DMS53 (cell line): ENCODE results near the gene OR4M2.
"Not testable (repeated sequence)": the region's sequence is repeated elsewhere in the genome, so short reads cannot be mapped to it uniquely, and the experiment has no call there.

Experiments used
- DNase-seq: peaks from one replicate; lab custom pipeline; 2025; lab: John Stamatoyannopoulos, UW

The OR4M2 gene, protein sequence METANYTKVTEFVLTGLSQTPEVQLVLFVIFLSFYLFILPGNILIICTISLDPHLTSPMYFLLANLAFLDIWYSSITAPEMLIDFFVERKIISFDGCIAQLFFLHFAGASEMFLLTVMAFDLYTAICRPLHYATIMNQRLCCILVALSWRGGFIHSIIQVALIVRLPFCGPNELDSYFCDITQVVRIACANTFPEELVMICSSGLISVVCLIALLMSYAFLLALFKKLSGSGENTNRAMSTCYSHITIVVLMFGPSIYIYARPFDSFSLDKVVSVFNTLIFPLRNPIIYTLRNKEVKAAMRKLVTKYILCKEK

DNA sequence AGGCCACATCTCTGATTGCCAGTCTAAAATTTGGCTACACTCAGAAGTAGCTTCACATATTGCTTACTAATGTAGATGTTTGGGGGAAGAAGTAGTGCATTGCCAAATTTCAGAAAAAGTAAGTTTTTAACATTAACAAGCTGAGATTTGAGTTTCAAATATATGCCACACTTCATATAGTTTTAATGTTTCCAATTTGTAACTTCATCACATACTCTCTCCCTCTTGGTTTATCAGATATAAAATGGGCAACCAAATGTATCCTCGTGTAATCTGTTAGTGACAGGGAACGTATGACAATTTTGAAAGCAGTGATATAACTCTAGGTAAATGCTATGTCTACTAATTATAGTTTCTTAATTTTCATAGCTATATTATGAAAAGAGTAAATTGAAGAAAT lies at the start of gene OR4M2:
Gene OR4M2, plus strand, starts transcription at position 301 of the 400 bp plus-strand sequence. Its CDS starts 98 bp downstream, at position 399.
- DNase-seq, result not testable (repeated sequence)

DNA sequence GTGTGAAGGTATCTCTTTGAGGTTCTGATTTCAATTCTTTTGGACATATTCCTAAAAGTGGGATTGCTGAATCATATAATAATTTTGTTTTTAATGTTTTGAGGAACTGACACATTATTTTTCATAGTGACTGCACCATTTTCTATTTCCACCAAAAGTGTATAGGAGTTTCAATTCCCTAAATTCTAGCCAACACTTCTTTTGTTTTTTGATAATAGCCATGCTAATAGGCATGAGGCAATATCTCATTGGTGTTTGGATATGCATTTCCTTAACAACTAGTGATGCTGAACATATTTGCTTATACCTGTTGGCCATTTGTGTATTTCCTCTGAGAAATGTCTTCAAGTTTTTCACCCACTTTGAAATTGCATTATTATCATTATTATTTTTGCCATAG lies 11.1 kb upstream of the OR4M2 start:
- not testable (repeated sequence) for DNase-seq

DNA sequence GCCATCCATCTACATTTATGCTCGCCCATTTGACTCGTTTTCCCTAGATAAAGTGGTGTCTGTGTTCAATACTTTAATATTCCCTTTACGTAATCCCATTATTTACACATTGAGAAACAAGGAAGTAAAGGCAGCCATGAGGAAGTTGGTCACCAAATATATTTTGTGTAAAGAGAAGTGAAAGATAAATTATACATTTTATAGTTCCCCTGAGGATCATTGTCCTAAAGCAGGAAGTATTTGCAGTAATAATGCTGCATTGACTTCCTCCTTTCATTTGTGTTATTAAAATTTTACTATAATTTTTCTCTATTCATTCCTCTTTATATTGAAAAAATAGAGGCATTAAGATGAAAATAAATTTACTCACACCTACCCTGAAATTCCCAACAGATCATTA lies 1.1 kb downstream of the OR4M2 start:
- DNase-seq, result not testable (repeated sequence)

DNA sequence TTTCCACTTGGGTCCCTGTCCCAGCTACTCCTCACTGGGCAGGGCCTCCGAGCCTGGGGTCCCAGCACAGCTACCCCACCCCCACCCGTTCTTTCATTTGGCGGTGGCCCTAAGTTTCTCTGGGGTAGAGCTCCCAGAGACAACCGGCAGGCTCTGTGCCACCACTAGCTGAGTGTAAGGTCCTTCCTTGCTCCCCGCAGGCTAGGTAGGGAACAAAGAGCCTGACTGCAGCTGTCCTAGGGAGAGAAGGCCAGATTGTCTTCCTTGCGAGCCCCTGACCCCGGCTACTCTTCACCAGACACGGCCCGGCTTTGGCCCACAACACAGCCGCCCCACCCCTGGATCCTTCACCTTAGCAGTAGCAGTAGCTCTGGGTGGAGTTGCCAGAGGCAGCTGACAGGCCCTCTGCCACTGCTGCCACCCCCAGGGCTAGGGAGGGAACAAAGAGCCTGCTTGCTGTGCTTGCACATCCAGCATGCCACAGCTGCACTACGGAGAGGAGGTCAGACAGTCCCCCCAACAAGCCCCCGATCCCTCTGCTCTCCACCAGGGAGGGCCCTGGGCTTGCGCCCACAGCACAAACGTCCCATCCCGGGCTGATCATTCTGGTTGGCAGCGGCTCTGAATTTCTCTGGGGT lies 18.4 kb downstream of the OR4M2 start:
- DNase-seq, result not testable (repeated sequence)

DNA sequence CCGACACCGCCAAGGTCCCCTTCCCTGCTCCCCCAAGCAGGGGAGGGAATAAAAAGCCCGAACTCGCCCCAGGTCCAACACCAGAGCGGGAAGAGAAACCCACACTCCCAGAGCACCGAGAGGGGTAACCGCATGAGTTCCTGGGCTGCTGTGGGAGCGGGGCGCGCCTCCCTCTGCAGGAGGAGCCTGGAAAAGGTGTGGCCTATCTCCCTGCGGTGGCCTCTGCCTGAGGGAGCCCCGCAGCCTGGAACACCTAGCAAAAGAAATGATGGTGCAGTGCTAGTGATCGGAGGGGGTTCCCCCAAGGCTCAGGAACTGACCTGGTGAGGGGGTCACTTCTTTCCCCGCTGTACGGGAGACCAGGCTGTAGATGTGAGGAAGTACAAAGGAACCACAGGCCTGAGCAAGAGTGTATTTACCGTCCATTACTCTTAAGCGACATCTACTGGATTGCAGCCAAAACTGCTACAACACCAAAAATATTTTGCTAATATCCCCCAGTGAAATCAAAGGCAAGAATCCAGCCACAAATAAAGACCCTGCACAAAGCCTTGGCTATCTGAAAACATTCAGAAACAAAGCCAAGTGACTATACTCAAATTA lies 19.1 kb downstream of the OR4M2 start:
- DNase-seq, result not testable (repeated sequence)

DNA sequence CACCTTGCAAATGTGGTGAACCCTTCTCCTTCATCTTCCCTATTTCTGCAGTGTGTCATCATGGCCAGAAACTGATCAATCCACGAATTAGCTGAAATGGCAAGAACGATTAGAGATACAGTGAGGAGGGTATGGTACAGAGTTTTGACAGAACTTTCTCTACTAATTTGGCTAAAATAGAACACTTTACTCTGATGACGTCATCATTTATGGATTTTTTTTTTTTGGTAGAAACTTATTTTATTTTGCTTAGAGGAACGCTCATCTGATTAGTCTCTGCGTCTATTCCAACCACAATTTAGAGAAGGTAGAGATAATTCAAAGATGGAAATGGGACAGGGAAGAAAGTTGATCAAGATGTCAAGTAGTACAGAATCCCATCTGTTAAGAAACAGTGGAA lies 41.7 kb downstream of the OR4M2 start:
- DNase-seq, result not testable (repeated sequence)
